Testis (tissue), 2 donors: ENCODE data around the gene FCRL6.

Source experiments
- POLR2A ChIP-seq: fragments of 450-650 bp; IDR thresholded peaks from one replicate; pipeline ENCODE4 v1.6.1; 2017; ENCODE audit warnings: antibody characterized with exemption, mild to moderate bottlenecking, moderate library complexity
- TF ChIP-seq, protein P1 (sequence below), 3 experiments: fragments of 450-650 bp in 2 of 3; fragments of 200-600 bp in 1 of 3; sonication (generic) in 1 of 3; IDR thresholded peaks; one replicate each; pipeline ENCODE4 v1.5.1; 2016 to 2019; ENCODE audit warnings: antibody characterized with exemption in 3 of 3, mild to moderate bottlenecking in 2 of 3, moderate library complexity in 1 of 3

DNA sequence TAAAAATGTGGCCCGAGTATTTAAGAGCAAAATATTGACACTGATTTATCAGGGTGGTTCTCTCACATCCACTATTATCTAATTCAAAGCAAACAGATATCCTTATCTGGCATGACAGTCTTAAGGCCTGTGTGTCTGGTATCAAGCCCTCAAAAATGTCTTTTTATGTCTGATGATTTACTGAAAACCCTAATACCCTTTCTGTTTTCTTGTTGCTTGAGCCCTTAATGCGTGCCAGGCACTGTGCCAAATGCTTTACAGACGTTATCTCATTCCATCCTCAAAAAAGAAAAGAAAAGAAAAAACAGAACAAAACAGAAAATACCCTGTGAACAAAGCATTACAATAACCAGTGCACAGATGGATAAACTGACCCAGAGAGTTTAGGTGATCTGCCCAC lies 15.7 kb upstream of the FCRL6 start:
- TF ChIP-seq, protein P1, sequence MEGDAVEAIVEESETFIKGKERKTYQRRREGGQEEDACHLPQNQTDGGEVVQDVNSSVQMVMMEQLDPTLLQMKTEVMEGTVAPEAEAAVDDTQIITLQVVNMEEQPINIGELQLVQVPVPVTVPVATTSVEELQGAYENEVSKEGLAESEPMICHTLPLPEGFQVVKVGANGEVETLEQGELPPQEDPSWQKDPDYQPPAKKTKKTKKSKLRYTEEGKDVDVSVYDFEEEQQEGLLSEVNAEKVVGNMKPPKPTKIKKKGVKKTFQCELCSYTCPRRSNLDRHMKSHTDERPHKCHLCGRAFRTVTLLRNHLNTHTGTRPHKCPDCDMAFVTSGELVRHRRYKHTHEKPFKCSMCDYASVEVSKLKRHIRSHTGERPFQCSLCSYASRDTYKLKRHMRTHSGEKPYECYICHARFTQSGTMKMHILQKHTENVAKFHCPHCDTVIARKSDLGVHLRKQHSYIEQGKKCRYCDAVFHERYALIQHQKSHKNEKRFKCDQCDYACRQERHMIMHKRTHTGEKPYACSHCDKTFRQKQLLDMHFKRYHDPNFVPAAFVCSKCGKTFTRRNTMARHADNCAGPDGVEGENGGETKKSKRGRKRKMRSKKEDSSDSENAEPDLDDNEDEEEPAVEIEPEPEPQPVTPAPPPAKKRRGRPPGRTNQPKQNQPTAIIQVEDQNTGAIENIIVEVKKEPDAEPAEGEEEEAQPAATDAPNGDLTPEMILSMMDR (IDR thresholded peaks at IDR 0.05) = no peak
- no peak for TF ChIP-seq POLR2A
